ENCODE results near the gene ZFP64. TPM values are rescaled to one million over a fixed set of nuclear protein-coding genes. Genes with fewer than 3 reads are reported as not detected.
"Not testable (repeated sequence)": the region's sequence is repeated elsewhere in the genome, so short reads cannot be mapped to it uniquely, and the experiment has no call there.

Gene ZFP64
- total RNA-seq, 1 experiment from 2014 or later, result 18.4 TPM

- Histone ChIP-seq H3K9me3 (ENCODE audit: control insufficient read depth, insufficient read depth, low read depth, low read length) (no peaks in the 10 kb centered on the region), H3K27ac (ENCODE audit: low read length) (no peak overlapping the region), H3K4me1 (ENCODE audit: control insufficient read depth, insufficient read depth, low read length) (no peaks in the 10 kb centered on the region), H3K4me3 (ENCODE audit: low read depth in 2 of 2, low read length in 2 of 2) (no peak overlapping the region), H3K36me3 (ENCODE audit: control insufficient read depth, insufficient read depth, low read length) (no peaks in the 10 kb centered on the region), H3K27me3 (ENCODE audit: control insufficient read depth, insufficient read depth, low read length) (0 out of 2 replicates have a peak, but pooled peaks cover 3% of the 10 kb centered on the region)
- no peak for TF ChIP-seq POLR2AphosphoS5 (IDR thresholded peaks at IDR 0.05; ENCODE audit: low read depth, low read length)
- TF ChIP-seq REST (IDR thresholded peaks at IDR 0.05; ENCODE audit: insufficient read depth in 1 of 2, low read depth in 2 of 2, low read length in 1 of 2), result no peak
- TF ChIP-seq SIN3A (IDR thresholded peaks at IDR 0.05; ENCODE audit: borderline replicate concordance, insufficient read depth, low read depth, low read length), result no peak
- no peak for TF ChIP-seq CTCF (IDR thresholded peaks at IDR 0.05)
- intact Hi-C loops (cut with micrococcal nuclease; ENCODE audit: unreplicated experiment) (no loop called here), in situ Hi-C loops (cut with HindIII; ENCODE audit: low pct_unique_long_range_greater_than_20kb, low sequenced_read_pairs) (no loop called here)
- ATAC-seq (no peak), DNase-seq (ENCODE audit: low read depth, low spot score) (no peak)
- no TSS peak for BruUV-seq (replicated peaks)
- CTCF ChIA-PET, result no interaction called here
- POLR2A ChIA-PET, result no interaction called here
Measured at GRCh38 chr20:52230409-52230808, 38.8 kb upstream of the ZFP64 start.

DNA sequence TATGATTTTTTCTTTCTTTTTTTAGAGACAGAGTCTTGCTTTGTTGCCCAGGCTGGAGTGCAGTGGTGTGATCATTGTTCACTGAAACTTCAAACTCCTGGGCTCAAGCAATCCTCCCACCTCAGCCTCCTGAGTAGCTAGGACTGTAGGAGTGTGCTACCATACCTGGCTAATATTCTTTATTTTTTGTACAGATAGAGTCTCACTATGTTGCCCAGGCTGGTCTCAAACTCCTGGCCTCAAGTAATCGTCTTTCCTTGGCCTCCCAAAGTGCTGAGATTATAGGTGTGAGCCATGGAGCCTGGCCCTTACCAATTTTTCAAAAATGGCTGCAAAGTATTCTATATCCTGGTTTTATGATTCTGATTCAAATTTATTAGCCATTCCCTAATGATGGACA, 37.8 kb upstream of the ZFP64 start:
- H3K9me3 ChIP-seq (ENCODE audit: control insufficient read depth, insufficient read depth, low read depth, low read length); DNase-seq (ENCODE audit: low read depth, low spot score); POLR2A ChIA-PET; H3K36me3 ChIP-seq (ENCODE audit: control insufficient read depth, insufficient read depth, low read length); in situ Hi-C loops (cut with HindIII; ENCODE audit: low pct_unique_long_range_greater_than_20kb, low sequenced_read_pairs); ATAC-seq; intact Hi-C loops (cut with micrococcal nuclease; ENCODE audit: unreplicated experiment); H3K4me3 ChIP-seq (ENCODE audit: low read depth in 2 of 2, low read length in 2 of 2); CTCF ChIA-PET; H3K27me3 ChIP-seq (ENCODE audit: control insufficient read depth, insufficient read depth, low read length); BruUV-seq (replicated peaks); H3K4me1 ChIP-seq (ENCODE audit: control insufficient read depth, insufficient read depth, low read length); H3K27ac ChIP-seq (ENCODE audit: low read length): not testable (repeated sequence)

DNA sequence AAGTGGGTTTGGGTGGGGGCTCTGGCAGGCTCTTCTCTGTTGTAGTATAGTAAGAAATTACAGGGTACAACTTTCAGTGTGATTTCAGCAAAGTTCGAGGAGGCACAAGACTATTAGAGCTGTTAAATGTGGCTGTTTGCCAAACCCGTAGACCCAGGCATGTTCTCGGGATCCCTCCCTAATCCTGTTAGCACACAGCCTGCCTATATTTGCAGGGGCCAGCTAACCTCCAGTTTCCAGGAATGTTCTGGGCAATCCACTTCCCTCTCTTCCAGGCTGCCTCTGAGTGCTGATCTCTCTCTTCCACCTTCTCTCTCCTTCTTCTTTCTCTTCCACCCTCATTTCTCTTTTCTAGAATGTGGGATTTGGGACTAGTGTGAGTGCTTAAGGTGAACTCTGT, 34.8 kb upstream of the ZFP64 start:
- 0 out of 2 replicates have a peak, but pooled peaks cover 3% of the 10 kb centered on the region for H3K27me3 ChIP-seq (ENCODE audit: control insufficient read depth, insufficient read depth, low read length)
- BruUV-seq (replicated peaks), result no TSS peak
- H3K4me1 ChIP-seq (ENCODE audit: control insufficient read depth, insufficient read depth, low read length), result no peaks in the 10 kb centered on the region
- POLR2A ChIA-PET, result no interaction called here
- no peak for ATAC-seq
- no peak for DNase-seq (ENCODE audit: low read depth, low spot score)
- no peaks in the 10 kb centered on the region for H3K36me3 ChIP-seq (ENCODE audit: control insufficient read depth, insufficient read depth, low read length)
- CTCF ChIA-PET, result no interaction called here
- no peak for TF ChIP-seq POLR2AphosphoS5 (IDR thresholded peaks at IDR 0.05; ENCODE audit: low read depth, low read length)
- no peak for TF ChIP-seq SIN3A (IDR thresholded peaks at IDR 0.05; ENCODE audit: borderline replicate concordance, insufficient read depth, low read depth, low read length)
- TF ChIP-seq TCF7L2 (IDR thresholded peaks at IDR 0.05; ENCODE audit: low read depth, low read length), result no peak
- no peak for TF ChIP-seq CTCF (IDR thresholded peaks at IDR 0.05)
- no peak overlapping the region for H3K4me3 ChIP-seq (ENCODE audit: low read depth in 2 of 2, low read length in 2 of 2)
- no peak overlapping the region for H3K27ac ChIP-seq (ENCODE audit: low read length)
- intact Hi-C loops (cut with micrococcal nuclease; ENCODE audit: unreplicated experiment), result no loop called here
- no peaks in the 10 kb centered on the region for H3K9me3 ChIP-seq (ENCODE audit: control insufficient read depth, insufficient read depth, low read depth, low read length)
- in situ Hi-C loops (cut with HindIII; ENCODE audit: low pct_unique_long_range_greater_than_20kb, low sequenced_read_pairs), result no loop called here
